GM19043 (cell line): ENCODE data around the gene LST1.
"Not testable (repeated sequence)": the region's sequence is repeated elsewhere in the genome, so short reads cannot be mapped to it uniquely, and the experiment has no call there.

ENCODE experiments used
- ATAC-seq: cut with Tn5 transposase; IDR thresholded peaks from one replicate; pipeline ENCODE4 v1.9.1; 2021; ENCODE audit warnings: low read depth; ENCODE audit not compliant: unreplicated experiment

LST1 gene

DNA sequence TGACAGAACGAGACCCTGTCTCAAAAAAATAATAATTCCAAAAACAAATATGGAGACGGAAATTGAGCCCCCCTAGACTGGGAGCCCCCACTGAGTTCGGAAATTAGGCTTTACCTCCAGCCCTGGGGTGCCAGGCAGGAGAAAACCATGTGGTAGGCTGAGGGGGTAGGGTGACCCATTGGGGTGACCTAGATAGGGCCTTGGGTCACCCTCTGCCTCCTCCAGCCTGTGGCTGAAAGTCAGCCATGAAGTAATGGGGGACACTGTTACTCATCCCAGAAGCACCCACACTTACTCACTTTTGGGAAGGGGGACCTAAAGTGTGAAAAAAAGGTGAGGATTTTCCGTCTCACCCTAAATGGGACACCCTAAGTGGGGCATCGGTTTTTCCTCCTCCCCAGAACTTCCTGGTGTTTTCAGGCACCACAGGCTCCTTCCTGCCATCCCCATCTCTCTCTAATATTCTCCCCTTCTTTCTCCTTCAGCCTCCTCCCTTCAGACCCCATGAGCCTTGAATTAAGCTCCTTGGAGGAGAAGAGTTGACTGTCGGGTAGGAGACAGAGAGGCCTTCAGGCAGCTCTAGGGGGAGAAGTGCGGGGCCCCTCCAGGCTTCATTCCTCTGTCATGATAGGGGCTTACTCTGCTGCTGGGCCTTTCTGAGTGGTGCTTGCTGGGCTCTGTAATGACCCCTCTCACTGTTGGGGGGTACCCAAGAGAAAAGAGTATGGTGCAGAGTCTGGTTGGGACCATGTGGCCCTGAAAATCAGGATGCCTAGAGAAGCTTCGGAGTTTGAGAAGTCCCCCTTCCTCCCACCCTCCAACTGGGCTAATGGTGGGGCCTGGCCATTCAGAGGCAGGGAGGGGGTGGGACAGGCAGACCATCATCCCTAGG lies 6.3 kb upstream of the LST1 start:
- no peak for ATAC-seq

DNA sequence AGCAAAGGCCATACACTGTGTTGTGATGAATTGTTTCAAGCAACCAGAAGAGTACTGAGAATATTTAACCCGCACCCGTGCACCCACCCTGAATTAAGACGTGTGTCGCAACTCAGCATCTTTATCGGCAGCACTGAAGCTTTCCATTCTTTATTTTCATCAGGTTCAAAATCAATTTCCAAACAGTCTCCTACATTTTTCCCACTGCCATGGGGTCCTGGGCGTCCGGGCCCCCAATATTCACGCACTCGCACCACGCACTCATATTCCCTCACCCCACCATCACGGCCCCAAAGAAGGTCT lies 5.7 kb upstream of the LST1 start:
- ATAC-seq, result no peak

DNA sequence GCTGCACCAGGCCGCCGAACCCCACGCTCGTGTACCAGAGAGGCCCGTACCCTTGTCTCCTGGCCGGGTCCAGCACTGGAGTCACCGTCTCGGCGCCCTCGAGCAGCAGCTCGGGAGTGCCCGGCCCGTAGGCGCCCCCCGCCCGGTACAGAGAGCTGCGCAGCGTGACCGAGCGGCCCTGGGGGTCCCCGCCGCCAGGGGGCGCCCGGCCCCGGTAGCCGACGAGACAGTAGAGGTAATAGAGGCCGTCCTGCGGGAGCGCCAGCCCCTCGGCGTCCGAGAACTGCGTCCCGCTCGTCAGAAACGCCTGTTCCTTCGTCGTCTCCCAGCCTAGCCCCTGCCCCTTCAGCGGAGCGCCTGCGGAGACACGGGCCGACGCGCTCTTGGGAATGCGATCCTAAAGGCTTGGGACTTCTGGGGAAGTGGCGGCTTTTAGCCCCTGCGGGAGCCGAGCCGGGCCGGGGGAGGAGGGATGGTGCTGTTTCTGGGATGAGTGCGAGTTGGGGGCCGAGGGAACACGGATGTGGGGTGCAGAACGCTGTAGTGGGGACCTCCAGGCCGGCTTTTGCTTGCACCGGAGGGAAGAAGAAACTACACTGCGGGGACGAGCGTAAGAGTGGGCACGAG lies 5.2 kb upstream of the LST1 start:
- ATAC-seq, result peak; percentile 58

DNA sequence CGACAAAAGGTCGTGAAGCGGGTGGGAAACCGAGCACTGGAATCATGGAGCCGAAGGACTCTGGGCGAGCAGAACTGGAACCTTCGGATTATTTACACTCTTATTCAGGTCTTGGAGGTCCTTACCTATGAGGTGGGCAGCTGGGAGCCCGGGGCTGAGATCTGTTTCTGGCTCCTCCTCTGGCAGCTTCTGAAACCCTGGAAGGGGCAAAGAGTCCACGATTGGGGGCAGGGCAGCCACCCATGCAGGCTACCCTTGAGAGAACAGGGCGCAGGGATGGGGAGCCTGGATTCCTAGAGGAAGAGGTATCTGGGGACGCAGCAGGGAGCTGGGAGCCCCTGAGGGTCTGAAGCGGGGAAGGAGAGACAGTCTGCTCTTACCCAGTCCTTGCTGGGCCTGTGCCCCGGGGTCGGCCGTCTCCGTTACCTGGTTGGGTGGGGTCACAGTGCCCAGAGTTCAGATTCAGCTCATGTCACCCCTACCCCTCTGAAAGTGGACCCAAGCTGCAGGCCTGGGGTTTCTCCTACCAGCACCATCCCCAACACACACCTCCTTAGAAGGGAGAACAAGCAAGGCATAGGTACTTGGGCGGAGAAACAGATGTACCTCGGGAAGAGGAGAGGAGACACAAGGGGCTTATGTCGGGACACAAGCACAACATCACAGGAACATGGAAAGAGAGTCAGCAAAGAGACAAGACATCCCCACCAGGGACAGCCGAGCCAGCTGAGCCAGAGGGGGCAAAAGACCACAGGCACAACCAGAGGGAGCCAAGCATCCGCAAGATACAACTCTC lies 4.4 kb upstream of the LST1 start:
- ATAC-seq, result no peak

DNA sequence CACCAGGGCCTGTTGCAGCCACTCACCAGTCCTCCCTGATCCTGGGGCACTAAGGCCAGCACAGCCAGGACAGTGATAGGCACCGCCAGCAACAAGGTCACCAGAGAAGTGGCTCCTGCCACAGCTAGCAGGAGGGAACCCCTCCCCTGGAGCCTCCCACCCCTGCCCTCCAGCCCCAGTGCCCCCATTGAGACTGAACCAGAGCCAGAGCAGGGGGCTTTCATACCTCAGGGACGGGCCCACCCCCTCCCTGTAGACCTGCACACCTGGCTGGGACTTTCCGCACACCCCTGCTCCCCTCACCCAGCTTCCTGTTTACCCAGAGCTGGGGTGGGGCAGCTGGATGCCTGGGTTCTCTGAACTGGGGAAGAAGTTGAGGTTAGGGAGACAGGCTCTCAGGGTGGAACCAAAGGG lies 3.8 kb upstream of the LST1 start, which contains the start of gene LTB:
Gene LTB (minus strand): TSS at position 195 of the 414 bp plus-strand sequence. CDS start 7 bp downstream, at position 188.
- no peak for ATAC-seq

DNA sequence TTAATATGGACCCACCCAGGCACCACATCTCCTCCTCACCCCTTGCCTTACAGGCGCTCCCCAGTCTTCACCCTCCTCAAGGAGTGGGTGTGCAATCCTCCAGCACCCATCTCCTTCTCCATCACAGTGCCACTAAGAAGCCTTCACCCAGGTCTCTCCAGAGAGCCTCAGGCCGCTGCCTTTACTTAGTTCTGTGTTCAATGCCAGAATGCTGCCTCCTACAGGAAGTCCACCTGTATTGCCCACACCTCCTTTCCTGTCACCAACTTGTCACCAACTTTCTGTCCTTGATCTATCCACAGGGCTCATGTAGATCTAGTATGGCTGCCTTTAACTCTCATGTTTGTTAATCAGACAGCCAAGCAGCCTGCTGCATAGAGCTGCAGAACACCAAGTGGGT lies 586 bp upstream of the LST1 start:
- ATAC-seq, result no peak

DNA sequence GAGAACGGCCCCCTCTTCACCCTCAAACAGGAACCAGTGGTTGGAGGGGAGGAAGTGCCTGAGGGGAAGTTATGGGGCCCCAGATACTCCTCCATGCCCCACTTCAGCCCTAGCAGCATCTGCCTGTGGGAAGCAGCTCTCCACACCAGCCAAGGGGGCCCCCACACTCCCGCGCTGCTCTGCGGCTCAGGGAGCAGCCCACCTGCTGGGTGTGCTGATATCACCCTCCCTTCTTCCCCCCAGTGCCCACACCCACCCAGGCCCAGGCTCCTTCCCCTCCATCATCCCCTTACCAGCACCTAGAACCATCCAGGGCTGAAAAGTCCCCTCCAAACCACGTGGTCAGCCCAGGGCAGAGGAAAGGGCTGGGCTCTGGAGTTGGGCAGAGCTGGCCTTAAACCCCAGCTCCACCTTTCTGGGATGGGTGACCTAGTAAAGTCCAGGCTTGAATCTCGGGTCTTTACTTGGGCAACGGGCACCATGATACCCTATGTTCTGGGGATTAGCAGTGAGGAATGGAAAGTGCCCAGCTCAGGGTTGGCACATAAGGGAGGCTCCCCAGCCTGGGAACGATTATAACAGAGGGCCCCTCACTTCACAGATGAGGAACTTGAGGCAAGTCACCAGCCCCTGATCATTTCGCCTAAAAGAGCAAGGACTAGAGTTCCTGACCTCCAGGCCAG lies 663 bp downstream of the LST1 start:
- no peak for ATAC-seq

DNA sequence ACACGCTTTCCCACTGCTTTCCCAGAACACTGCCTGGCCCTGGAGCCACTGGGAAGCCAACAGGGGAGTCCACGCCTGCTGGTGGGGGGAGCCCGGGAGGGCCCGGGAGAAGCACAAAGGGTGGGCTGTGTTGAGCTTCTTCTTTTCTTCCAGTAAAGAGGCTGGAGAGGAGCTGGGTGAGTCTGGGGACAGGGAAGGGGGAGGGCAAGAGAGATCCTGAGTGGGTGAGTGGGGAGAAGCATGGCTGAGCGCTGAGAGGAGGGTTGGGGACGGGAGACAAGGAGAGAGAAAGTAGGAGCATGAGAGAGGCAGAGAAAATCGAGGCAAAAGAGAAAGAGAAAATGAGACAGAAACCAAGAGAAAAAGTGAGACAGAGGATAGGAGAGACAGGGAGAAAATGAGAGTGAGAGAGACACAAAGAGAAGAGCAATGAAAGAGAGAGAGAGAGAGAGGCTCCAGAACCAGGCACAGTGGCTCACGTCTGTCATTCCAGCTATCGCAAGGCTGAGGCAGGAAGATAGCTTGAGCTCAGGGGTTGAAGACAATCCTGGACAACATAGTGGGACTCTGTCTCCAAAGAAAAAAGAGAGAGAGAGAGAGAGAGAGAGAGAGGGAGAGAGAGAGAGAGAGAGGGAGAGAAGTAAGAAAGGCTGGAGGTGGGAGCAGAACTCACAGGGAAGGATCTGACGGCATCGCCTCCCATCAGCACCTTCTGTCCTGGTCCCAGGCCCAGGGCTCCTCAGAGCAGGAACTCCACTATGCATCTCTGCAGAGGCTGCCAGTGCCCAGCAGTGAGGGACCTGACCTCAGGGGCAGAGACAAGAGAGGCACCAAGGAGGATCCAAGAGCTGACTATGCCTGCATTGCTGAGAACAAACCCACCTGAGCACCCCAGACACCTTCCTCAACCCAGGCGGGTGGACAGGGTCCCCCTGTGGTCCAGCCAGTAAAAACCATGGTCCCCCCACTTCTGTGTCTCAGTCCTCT lies 2.0 kb downstream of the LST1 start:
- no peak for ATAC-seq

DNA sequence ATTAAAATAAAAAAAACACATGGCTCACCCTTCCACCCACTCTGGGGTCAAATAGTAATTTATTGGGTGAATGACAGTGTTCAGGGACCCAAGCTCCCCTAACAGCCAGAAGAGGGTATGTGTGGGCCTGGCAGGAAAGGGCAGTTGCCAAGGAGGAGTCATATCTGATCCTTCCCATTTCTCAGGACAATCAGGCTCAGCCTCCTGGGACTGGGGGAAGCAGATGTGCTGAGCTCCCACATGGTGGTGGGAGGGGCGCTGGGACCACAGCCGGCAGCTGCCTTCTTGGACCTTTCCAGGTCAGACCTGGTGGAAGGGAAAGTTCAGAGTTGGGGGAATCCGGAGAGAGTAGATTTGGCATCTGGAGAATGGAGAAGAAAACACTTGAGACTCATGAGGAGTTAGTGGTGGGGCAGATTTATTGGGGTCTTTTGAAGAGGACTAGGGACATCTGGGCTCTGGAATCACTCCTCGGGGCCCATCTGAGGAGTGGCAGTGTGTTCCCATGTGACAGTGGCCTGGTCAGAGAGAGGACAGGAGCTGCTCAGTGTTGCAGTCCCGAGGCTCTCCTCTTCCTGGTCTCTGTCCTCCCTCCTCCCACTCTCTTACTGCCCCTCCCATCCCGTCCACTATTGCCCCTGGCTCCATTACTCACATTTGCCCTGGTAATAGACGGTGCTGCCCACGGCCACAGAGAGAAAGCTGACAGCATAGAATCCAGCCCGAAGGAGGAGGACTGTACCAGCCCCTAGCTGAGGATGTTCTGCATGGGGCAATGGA lies 3.0 kb downstream of the LST1 start:
- no peak for ATAC-seq

DNA sequence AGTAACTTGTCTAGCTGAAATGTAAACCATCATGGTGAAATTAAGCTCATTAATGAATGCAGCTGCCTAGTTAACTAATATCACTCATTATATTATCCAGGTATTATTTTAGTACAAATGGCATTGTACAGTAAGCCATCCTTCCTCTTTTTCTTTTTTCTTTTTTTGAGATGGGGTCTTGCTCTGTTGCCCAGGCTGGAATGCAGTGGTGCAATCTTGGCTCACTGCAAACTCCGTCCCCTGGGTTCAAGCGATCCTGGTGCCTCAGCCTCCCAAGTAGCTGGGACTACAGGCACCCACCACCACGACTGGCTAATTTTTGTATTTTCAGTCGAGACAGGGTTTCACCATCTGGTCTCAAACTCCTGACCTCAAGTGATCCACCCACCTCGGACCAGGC lies 4.6 kb downstream of the LST1 start:
- not testable (repeated sequence) for ATAC-seq

DNA sequence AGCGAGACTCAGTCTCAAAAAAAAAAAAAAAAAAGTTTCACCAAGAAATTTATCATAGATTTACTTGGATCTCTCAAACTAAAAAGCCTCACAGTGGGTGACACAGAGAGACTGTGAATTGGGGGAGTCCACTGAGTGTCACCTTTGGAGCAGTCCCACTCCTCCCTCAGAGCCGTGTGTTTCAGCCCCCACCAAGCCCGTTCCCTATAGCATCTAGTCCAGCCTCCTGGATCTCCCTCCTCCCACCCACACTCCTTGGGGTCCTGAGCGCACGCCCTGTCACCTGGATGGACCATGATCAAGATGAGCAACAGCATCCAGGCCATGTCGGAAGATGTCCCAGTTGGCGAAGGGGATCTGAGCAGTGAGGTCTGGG lies 6.3 kb downstream of the LST1 start:
- ATAC-seq, result peak; percentile 28

DNA sequence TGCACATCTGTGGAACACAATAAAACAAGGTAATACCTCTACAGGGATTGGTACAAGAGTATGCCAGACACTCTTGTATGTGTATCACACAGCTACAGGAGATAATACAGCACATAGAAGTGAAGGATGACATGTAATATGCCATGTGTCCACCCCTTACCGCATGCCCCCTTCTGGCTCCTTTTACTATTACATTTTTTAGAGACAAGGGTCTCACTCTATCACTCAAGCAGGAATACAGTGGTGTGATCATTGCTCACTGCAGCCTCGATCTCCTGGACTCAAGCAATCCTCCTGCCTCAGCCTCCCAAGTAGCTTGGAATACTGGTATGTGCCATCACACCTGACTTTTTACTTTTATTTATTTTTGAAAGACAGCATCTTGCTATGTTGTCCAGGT lies 10.9 kb downstream of the LST1 start:
- no peak for ATAC-seq

DNA sequence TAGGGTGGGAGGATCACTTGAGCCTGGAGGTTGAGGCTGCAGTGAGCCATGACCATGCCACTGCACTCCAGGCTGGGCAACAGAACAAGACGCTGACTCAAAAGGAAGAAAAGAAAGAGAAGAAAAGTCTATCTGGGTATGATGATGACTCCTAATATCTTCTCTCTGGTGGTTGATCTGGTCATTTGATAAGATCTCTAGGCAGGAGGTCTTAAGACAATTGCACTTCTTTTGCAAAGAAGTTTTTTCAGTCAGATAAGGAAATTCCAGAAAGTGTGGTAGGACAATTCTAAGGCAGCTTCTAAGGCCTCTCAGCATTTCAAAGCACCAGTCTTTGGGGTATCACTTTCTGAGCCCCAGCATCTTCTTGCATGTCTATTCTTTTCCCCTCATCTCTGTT lies 21.2 kb downstream of the LST1 start:
- no peak for ATAC-seq

DNA sequence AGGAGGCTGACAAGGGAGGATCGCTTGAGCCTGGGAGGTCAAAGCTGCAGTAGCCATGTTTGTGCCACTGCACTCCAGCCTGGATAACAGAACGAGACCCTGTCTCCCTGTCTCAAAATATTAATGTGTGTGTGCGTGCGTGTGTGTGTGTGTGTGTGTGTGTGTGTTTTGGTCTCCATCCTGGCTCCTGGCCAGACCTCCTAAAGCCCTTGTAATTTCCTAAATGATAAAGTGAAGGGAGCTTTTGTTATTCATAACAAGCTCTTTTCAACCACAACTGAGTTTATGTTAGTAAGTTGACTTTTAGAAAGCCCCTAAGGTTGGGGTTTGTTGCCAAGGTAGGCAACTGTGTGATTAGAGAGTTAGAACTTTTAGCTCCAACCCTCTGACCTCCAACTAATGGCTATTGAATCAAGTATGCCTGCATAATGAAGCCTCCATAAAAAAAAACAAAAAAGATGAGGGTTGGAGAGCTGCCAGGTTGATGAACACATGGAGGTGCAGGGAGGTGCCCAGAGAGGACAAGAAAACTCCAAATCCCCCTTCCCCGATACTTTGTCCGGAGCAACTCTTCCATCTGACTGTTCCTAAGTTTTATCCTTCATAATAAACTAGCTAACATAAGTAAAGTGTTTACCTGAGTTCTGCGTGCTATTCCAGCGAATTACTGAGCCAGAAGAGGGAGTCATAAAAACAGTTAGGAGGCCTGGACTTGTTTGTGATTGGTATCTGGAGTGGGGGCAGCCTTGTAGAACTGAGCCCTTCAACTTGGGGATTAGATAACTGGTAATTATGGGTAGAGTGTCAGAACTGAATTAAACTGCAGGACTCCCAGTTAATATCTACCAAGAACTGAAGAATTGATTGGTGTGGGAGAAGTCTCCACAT lies 23.7 kb downstream of the LST1 start:
- no peak for ATAC-seq

DNA sequence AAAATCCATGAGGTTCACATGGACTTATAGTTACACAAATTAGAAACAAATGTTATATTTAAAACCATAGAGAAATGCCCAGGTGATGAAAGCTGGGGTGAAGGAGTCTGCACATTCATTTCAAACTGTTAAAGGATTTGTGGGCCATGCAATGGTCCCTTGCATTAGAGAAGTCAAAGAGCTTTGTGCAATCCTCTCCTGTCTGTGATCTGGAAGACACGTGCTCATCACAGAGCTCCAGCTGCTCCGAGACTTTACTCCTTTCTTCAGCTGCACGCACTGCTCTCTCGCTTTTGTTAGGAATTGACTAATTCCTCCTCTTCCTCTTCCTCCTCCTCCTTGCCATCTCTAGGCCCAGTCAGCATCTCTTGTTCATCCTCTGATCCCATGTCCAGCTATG lies 24.9 kb downstream of the LST1 start:
- no peak for ATAC-seq

DNA sequence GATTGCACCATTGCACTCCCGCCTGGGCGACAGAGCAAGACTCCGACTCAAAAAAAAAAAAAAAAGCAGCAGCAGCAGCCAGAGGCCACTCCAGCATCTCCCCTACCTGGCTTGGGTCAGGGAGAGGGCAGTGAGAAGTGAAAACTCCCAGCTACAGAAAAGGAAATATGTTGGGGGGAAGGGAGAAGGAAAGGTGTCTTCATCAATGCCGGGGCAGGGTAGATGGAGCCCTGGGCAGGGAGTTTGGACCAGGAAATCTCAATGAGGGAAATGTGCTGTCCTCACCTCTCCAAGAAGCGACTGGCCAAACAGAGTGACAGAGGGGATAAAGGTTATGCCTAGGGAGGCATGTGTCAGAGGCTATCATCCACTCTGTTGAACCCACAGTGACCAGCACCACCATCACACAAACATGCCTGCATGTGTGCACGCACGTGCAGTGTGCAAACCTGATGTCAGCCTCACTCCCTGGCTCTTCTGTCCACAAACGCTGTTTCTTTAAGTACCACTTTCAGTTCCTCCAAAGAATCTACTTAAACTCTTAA lies 28.1 kb downstream of the LST1 start:
- ATAC-seq, result no peak

DNA sequence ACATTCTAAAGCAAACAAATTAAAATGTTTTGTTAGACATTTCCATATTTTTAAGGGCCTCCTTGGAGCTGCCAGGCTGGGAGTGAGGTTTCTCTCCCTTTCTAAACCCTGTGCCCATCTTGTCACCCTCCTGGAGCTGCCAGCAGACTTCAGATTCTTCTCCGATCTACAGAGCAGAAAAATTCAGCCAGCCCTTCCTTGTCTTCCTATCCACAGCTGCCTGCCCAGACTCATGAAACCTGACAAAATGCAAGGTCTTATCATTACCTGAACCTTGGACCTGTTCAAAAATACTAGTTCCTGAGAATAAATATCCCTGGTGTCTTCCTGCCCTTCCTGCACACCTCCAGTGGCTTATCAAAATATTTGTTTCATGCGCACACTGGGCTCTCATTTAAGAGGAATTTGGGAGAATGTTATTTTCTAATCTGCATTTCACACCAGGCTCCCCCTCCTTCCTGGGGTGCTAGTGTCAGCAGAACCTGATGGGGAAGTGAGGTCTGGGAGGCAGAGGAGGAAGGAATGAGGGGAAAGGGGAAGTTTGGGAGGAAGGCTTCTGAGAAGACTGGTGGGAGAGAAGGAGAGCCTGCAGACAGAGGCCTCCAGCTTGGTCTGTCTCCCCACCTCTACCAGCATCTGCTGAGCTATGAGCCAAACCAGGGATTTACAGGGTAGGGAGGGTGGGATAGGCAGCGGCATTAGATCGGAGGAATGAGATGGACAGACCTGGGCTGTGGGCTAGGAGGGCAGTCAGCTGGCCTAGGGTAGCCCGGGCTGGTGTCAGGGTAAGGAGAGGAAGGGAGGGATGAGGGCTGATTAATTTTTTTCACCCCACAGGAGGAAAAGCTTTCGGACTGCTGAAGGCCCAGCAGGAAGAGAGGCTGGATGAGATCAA lies 28.9 kb downstream of the LST1 start, which contains the start of gene AIF1:
Gene AIF1 (plus strand): TSS at position 551 of the 895 bp plus-strand sequence. CDS start 96 bp downstream, at position 647.
- no peak for ATAC-seq
